GM19324 (cell line): ENCODE measurements around the gene SPDEF.

Experiments used
- ATAC-seq: cut with Tn5 transposase; IDR thresholded peaks from one replicate; pipeline ENCODE4 v1.9.1; 2021; ENCODE audit warnings: mild to moderate bottlenecking, moderate library complexity; ENCODE audit not compliant: unreplicated experiment, low FRiP score

The SPDEF gene

GRCh38 chr6:34564181-34564580 is 8.1 kb upstream of the SPDEF start:
- ATAC-seq, result no peak

GRCh38 chr6:34563513-34563870 is 7.4 kb upstream of the SPDEF start:
- ATAC-seq, result no peak

- ATAC-seq, result no peak
Observed at GRCh38 chr6:34562861-34563512, 6.9 kb upstream of the SPDEF start.

- ATAC-seq, result no peak
Observed at GRCh38 chr6:34562350-34562749, 6.2 kb upstream of the SPDEF start.

- ATAC-seq, result no peak
Observed at GRCh38 chr6:34561227-34561530, 5.0 kb upstream of the SPDEF start.

- ATAC-seq, result no peak
Observed at GRCh38 chr6:34560366-34561226, 4.5 kb upstream of the SPDEF start.

- no peak for ATAC-seq
Observed at GRCh38 chr6:34559651-34560365, 3.7 kb upstream of the SPDEF start.

- no peak for ATAC-seq
Observed at GRCh38 chr6:34558172-34558714, 2.1 kb upstream of the SPDEF start.

- ATAC-seq, result no peak
Observed at GRCh38 chr6:34557228-34557627, 1.1 kb upstream of the SPDEF start.

- no peak for ATAC-seq
Observed at GRCh38 chr6:34556493-34556892, 364 bp upstream of the SPDEF start.

GRCh38 chr6:34555328-34555727 is 801 bp downstream of the SPDEF start:
- ATAC-seq, result no peak

GRCh38 chr6:34555007-34555322 is 1.2 kb downstream of the SPDEF start:
- ATAC-seq, result no peak

- ATAC-seq, result no peak
Observed at GRCh38 chr6:34554291-34555006, 1.7 kb downstream of the SPDEF start.

GRCh38 chr6:34553750-34554149 is 2.4 kb downstream of the SPDEF start:
- no peak for ATAC-seq

- ATAC-seq, result no peak
Observed at GRCh38 chr6:34553146-34553545, 3.0 kb downstream of the SPDEF start.

GRCh38 chr6:34552620-34553019 is 3.5 kb downstream of the SPDEF start:
- ATAC-seq, result no peak

- no peak for ATAC-seq
Observed at GRCh38 chr6:34551720-34552119, 4.4 kb downstream of the SPDEF start.

- no peak for ATAC-seq
Observed at GRCh38 chr6:34549804-34550202, 6.3 kb downstream of the SPDEF start.

- no peak for ATAC-seq
Observed at GRCh38 chr6:34549026-34549803, 6.9 kb downstream of the SPDEF start.
